Nucleus accumbens (tissue), 56 donors: ENCODE measurements around the gene CRIM1.
"Not testable (repeated sequence)": the region's sequence is repeated elsewhere in the genome, so short reads cannot be mapped to it uniquely, and the experiment has no call there.

Source experiments
- DNase-seq, 56 donors: peaks; one replicate each; lab custom pipeline; 2025; lab: John Stamatoyannopoulos, UW

CRIM1 gene

DNA sequence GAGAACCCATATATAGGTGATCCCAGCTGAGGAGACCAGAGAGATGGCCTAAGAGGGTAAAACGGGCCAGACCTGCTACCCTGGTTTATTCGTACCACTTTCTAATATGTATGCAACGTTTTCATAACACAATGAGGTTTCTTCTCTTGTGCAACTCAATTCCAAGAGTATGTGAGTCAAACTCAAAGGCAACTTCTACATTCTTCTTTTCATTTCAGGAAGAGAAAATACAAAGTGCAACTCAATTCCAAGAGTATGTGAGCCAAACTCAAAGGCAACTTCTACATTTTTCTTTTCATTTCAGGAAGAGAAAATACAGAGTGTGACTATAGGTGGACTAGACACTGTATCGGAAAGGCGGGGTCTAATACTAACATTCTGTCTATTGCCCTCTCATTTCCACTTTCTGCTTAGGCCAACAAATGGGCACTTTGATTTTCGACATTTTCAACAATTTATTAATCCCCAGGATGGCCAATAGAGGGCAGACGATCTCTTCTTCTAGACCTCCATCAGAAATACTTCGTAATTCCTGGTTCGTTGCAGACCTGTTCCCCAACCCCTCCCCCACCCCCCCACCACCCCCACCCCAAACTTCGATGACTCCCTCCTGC is 3.7 kb upstream of the CRIM1 start:
- DNase-seq: peak in 2 of 56 donors; percentile 18 to 31

DNA sequence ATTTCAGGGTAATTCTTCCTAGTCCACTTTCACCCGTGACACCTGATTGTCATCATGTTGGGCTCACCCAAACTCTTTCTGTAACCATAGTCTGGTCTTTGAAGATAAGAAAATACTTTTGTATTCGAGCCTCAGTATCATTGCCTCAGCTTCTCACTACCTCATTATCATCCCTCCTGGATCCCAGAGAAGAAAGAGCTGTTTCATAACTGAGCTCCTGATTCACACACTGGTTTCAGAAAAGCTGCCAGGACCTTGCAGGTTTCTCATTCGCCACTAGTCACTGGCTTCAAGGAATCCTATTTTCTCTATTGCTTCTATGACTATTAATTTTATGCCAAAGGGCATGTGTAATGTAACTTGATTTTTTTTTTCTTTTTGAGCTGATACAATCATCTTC is 2.9 kb upstream of the CRIM1 start:
- peak in 1 of 56 donors; percentile 6 for DNase-seq

DNA sequence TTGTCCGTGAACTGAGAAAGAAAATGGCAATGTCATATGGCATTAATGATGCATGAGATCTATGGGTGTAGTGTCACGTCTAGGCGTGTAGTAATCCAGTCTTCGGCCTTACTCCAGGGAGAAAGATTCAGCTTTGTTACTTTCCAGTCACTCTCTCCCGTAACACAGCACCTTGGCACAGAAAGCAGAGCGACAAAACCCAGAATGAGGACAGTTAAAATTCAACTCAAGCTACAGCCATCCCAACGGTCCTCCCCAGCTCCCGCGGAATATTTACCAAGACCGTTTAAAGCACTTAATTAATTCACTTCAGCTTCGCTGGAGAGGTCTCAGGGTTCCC is 797 bp upstream of the CRIM1 start:
- DNase-seq: peak in 4 of 56 donors; percentile 39 to 68 (median 48)

DNA sequence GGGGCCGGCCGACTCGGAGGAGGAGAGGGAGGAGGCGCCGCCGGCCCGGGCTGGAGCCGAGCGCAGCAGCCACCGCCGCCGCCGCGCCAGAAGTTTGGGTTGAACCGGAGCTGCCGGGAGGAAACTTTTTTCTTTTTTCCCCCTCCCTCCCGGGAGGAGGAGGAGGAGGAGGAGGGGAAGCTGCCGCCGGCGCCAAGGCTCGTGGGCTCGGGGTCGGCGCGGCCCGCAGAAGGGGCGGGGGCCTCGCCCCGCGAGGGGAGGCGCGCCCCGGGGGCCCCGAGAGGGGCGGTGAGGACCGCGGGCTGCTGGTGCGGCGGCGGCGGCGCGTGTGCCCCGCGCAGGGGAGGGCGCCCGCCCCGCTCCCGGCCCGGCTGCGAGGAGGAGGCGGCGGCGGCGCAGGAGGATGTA is 316 bp downstream of the CRIM1 start:
- peak in 2 of 56 donors; percentile 38 to 61 for DNase-seq

DNA sequence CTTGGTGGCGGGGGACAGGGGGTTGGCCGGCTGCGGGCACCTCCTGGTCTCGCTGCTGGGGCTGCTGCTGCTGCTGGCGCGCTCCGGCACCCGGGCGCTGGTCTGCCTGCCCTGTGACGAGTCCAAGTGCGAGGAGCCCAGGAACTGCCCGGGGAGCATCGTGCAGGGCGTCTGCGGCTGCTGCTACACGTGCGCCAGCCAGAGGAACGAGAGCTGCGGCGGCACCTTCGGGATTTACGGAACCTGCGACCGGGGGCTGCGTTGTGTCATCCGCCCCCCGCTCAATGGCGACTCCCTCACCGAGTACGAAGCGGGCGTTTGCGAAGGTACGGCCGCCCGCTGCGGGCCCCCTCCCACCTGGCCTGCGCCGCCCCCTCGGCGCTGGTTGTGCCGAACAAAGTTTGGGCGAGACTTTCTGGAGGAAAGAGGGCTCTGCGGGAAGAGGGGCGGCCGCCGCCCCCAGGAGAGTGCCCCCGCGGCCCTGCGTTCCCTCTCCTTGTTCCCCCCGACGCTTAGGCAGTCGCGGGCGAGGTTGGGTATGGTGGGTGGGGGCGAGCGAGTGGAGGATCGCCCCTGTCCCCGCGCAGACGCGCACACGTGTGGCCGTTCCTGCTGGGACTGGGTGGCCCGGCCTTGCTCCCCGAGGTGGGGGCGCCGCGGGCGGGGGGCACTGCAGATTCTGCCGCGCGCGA is 866 bp downstream of the CRIM1 start:
- peak in 33 of 56 donors; percentile 4 to 74 (median 39) for DNase-seq

DNA sequence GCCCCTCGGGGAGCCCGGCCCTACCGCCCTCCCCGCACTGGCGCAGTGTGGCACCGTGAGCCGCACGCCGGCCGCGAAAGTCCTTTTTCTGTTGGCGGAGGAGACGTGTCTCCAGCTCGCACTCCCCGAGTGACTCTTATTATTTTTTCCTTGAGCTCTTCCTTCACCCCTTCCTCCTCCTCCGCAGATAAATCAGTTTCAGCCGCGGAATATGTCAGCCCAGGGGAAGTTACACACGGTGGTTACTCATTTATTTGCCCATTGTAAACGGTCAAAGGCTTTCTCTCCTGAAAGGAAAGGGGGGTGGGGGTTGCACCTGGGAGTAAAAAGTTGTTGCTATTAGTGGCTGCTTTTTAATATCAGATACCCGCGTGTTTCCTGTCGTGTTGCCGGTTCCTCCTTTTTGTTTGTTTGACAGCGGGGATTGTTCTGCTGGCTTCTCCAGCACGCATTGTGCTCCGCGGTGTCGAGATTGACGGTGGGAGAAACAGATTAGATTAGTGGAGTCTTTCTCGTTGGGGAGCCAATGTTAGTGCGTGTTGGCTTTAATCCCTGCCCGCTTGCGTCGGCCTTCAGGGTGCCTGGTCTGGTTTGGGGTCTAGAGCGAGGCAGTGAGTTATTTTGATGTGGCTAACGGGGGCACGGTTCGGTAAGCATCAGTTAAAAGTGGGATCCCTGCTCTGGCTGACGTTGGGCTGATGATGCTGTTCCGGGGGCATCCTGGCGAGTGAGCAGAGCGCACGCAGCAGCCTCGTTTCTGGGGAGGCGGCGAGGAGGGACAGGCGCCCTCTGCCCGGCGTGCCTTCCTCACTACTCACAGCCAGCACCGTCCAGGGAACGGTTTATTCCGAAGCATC is 1.6 kb downstream of the CRIM1 start:
- DNase-seq: peak in 42 of 56 donors; percentile 15 to 73 (median 43)

DNA sequence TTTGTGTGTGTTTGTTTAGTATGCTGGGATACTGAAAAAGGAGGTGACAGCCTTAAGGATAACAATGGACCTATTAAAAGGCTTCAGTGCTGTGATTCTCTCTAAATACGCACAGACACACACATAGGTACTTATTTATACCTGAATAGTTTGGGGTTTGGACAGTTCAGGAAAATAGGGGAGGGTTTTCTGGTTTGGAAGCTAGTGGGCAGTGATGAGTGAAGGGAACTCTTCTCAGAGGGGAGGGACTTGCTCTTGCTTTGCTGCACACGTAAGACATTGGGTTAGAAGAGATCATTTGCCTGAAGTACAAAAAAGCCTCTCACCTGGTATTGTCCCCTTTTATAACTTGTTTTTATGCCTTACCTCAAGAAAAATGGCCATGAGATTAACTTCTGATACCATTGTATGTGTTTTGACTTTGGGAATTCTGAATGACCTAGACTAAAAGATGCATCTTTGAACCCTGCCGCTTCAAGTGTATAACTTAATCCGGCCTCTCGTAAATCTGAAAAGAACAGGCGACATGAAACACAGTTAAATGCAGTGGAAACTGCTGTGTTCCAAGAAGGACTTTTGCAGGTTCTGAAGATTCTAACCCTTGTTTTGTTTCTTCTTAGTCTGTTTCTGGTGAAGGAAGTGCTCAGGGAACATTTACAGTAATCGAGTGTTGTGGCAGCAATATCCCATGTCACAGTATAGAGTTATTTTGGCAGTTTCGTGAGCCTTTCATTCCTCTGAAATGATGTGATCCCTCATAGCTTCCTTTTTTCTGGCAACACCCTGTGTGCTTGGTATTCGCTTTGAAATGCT is 2.5 kb downstream of the CRIM1 start:
- DNase-seq: peak in 3 of 56 donors; percentile 43 to 55 (median 49)

DNA sequence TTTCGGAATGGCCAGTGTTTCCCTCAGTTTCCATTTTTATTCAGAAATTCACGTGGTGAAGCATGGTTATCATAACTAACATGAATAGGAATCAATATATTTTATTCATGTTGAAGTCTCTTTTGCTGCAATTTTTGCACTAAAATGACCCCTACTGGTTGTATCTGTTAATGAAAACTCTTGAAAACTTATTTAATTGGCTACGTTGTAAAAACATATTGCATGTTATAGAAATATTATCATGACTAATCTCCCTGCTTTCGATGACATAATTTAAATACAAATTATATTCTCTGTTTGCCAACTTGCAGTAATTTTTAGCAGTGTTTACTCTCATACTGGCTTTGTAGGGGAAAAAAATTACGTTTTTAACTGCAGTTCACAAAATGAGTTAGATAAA is 3.5 kb downstream of the CRIM1 start:
- DNase-seq: no peak

DNA sequence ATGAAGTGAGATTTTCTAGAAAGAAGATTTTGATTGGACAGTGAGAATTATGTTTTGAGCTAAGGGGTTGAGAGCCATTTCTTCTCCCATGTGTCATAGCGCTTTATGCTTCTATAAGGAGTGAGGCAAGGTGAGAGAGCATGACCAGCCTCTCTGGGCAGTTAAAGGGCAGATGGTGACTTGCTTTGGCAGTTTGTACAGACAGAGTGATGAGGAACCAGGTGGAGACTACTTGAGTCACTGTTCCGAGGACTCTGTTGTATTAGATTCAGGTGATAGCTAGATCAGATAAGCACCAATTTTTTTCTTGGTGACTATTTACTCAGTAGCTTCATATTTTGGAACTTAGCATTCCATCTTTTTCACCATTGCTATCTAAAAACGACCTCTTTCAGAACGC is 4.5 kb downstream of the CRIM1 start:
- no peak for DNase-seq

DNA sequence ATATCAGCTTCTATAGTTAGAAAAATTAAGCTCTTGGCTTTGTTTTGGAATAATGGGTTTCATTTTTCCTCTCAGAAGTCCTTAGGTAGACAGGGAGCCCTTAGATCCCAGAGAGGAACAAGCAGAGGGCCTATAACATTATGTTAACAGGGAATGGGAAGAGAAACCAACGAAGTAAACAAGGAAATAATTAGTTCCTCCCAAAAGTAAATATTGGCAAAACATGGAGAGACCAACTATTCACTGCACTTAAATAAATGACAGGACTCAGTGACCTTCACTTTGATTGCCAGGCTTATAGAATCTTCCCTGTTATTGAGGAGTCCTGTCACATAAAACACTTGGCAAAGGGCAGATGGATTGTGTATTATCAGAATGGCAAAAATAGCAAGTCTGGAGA is 5.3 kb downstream of the CRIM1 start:
- DNase-seq: no peak

DNA sequence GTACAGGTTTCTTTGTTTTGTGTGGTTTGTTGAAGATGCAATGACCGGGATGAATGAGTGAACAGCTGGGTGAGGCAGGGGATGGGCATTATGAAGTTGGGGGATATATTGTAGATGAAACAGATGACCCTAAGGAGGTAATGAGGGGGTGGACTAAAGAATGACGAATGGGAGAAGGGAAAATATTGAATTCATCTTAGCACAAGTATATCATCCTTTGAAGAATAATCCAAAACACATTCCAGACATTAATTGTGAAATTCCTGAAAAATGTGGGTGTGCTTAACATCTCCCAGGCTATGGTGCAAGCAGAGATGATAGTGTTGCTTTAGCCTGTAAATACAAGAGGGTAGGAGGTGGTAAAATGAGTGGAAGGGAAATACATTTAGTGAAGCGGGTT is 5.8 kb downstream of the CRIM1 start:
- DNase-seq: no peak

DNA sequence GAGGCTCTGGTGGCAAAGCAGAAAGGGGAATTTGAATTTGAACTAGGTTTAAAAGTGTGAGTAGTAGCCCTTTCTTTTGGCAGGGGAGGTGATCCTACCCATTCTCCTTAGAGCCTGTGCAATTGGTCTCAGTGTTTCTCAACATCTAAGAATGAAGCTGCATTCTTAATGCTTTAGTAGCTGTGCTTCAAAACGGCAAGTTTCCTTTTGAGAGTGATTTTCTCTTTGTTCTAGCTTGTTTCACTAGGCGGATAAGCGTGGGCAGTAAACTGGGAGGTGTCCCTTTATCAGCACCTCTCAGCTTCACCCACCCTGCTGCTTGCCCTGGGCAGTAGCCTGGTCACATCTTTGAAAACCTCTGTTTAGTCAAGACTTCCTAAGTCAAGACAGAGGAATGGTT is 6.7 kb downstream of the CRIM1 start:
- no peak for DNase-seq

DNA sequence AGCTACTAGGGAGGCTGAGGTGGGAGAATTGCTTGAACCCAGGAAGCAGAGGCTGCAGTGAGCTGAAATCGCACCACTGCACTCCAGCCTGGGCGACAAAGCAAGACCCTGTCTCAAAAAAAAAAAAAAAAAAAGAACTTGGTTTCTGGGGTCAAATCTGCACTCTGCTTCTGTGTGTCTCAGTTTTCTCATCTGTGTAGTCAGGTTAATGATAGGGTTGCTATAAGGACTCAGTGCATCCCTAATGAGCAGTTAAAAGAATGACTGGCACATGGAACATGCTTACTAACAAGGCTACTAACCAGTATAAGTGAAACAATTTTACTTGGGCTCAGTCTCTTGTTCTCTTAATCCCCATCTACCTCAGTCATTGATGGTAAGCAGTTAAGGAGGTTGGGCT is 7.5 kb downstream of the CRIM1 start:
- DNase-seq: not testable (repeated sequence)

DNA sequence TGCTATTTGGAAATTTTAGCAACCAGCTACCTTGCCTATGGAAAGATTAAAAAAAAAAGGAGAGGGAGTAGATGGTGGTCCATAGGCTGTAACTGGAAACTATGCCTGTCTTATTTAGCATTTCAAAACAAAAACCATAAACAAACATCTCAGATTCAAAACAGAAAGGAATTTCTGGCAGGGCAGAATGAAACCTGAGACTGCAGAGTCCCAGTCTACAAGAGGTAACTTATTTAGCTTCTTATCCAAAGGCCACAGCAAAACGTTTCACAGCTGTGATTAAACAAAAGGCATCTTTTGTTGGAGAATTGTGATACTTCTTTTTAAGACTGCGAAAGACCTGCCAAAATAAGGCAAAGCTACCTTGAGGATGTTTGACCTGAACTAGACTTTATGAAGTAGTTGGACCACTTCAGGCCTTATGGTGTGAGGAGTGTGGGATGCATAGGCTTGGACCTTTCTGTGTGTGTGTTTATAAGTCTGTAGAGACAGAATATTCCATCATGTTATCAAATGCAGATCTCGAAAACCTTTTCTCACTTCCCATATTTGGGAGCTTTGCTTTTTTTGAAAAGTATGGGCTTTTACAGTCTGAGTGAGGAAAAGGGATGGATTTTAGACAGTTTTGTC is 11.0 kb downstream of the CRIM1 start:
- no peak for DNase-seq

DNA sequence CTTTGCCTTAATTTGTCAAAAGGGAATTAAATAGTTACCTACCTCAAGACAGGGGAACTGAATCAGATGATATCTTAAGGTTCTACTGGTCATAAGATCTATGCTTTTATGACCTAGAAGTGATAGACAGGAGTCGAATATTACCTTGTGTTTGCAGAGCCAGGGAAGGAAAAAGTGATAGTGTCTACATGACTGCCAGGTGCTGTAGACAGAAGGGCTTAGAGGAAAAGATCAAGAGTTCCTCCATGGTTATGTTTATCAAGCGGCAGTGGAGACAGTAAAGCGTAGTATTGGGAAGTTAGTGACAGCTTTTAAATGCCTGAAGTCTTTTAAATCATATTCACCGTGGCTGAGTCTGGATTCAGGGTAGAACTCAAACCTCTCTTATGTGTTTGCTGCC is 11.9 kb downstream of the CRIM1 start:
- DNase-seq: no peak

DNA sequence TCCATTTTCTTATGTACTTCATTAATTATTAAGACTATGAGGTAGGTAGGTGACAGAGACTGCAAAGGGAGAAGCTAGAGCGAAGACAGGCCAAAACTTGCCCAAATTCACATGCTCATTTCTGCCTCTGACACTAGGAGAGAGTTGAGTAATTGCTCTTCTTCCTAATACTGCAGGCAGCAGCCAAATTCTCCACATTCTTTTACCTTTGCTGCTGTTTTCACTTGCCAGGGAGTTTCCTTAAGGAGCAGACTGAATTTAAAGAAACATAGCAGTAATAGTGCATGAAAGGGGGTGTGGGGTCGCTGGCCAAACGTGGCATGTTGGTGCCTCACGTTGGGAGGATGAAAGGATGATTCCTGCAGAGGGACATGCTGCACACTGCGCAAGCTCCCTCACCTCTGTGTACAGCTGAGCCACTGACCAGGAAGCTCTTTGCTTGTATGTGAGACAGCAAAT is 12.3 kb downstream of the CRIM1 start:
- DNase-seq: no peak

DNA sequence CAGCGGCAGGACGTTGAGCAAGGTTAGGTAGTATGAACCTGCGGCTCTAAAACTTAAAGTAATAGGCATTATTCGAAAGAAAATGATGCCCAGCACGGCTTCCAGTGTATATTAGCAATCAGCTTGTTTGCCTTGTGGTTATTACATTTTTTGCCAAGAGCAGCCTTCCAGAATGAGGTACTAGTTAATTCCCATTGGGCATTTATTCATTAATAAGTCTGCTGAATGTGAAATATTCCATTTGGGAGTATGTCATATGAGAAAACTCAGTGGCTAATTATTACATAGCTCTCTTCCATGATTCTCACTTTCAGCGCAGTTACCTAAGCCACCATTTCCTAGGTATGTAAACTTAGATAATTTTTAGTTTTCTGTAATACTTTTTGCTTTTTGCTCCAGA is 12.9 kb downstream of the CRIM1 start:
- no peak for DNase-seq

DNA sequence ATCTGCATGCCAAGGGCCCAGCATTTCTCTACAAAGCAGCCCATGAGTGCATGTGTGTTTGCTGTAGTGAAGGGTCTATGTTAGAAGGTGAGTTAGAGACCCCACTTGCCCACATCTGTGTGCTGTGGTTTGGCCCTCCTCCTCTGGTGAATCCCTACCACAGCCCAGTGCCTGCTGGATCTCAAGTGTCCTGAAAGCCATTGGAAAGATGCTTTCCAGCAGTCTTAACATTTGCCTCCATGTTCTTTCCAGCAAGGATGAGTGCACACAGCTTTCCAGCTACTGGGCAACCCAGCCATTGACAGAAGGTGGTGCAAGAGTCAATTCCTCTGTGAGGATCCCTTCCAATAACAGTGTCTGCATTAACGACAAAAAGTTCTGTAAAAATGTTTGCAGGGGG is 13.6 kb downstream of the CRIM1 start:
- DNase-seq: no peak

DNA sequence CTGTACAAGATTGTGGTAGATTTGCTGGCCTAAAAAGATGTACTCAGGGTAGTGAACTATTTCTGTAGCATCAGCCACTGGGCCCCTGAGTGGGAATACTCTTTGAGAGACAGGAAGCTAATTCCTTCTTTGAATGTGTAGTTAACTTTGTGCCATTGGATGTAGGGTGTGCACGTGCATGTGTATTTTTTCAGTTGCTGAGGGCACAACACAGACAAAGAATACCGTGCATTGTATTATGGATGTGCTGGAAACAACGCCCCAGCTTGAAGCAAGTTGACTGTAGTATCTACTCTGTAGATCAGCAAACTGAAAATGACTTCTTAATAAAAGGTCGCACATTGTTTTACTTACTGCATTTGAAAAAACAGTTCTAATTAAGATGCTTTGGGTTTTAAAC is 14.1 kb downstream of the CRIM1 start:
- peak in 1 of 56 donors; percentile 10 for DNase-seq

DNA sequence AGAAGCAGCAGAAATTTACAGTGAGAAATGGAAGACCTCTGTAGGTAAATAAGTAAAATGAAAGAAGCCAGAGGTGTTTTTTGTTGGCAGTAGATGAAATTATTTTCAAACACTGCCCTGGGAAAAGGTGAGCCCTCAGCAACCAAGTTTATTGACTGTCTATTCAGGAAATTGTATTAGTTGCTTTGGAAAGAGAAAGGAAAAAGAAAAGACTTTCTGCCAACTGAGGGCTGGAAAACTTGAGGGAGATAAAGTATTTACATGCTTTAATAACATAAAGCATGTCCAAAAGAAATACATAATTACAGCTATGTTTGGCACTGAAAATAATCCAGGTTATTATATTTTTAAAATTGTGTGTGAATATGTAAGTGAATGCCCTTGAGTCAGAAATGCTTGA is 14.7 kb downstream of the CRIM1 start:
- DNase-seq: no peak
